HL-60 (cell line): Measurements from ENCODE around the gene HPSE2.

Experiments used
- CTCF ChIP-seq: IDR thresholded peaks from one replicate; pipeline ENCODE4 v1.5.1; 2011; ENCODE audit warnings: low read length, control low read depth, inconsistent platforms; ENCODE audit not compliant: insufficient read depth
- GABPA ChIP-seq: IDR thresholded peaks from 2 replicates; pipeline ENCODE4 v1.6.1; 2012; ENCODE audit warnings: low read depth
- POLR2AphosphoS5 ChIP-seq: IDR thresholded peaks from 2 replicates; pipeline ENCODE4 v1.6.1; 2012; ENCODE audit warnings: low read depth
- REST ChIP-seq: IDR thresholded peaks from 2 replicates; pipeline ENCODE4 v1.6.1; 2012; ENCODE audit warnings: low read depth; ENCODE audit not compliant: insufficient replicate concordance

GRCh38 chr10:98831391-98831790 is 404.3 kb downstream of the HPSE2 start:
- TF ChIP-seq POLR2AphosphoS5, result no peak
- no peak for TF ChIP-seq CTCF
- no peak for TF ChIP-seq REST
- no peak for TF ChIP-seq GABPA
